Activated naive CD8-positive, alpha-beta T cell (primary cell): ENCODE results near the gene MYH7.

Source experiments
- H3K27ac Mint-ChIP-seq: one replicate; pipeline ENCODE4 v1.8.0; 2021; ENCODE audit warnings: mixed read lengths
- H3K27me3 Mint-ChIP-seq: one replicate; pipeline ENCODE4 v1.8.0; 2021; ENCODE audit warnings: mixed read lengths
- H3K36me3 Mint-ChIP-seq: one replicate; pipeline ENCODE4 v1.8.0; 2021; ENCODE audit warnings: mixed read lengths
- H3K4me1 Mint-ChIP-seq: one replicate; pipeline ENCODE4 v1.8.0; 2021; ENCODE audit warnings: low read depth, mixed read lengths
- H3K4me3 Mint-ChIP-seq: one replicate; pipeline ENCODE4 v1.8.0; 2021; ENCODE audit warnings: mild to moderate bottlenecking, mixed read lengths
- H3K9me3 Mint-ChIP-seq: one replicate; pipeline ENCODE4 v1.8.0; 2021; ENCODE audit warnings: low read depth, mixed read lengths

Gene MYH7

GRCh38 chr14:23382731-23383440 lies 52.6 kb downstream of the MYH7 start:
- Mint-ChIP-seq H3K27ac (no peak overlapping the region), H3K4me1 (no peaks in the 10 kb centered on the region)

GRCh38 chr14:23382276-23382675 lies 53.2 kb downstream of the MYH7 start:
- no peaks in the 10 kb centered on the region for H3K4me1 Mint-ChIP-seq
- H3K27me3 Mint-ChIP-seq, result peaks cover 2% of the 10 kb centered on the region

More at GRCh38 chr14:23382731-23383440, 52.6 kb downstream of the MYH7 start:
- no peaks in the 10 kb centered on the region for H3K9me3 Mint-ChIP-seq
- H3K4me3 Mint-ChIP-seq, result no peak overlapping the region
- H3K27me3 Mint-ChIP-seq, result peaks cover 2% of the 10 kb centered on the region
- H3K36me3 Mint-ChIP-seq, result no peaks in the 10 kb centered on the region

GRCh38 chr14:23381871-23382270 lies 53.6 kb downstream of the MYH7 start:
- no peak overlapping the region for H3K27ac Mint-ChIP-seq
- H3K27me3 Mint-ChIP-seq, result peaks cover 2% of the 10 kb centered on the region

More at GRCh38 chr14:23382276-23382675, 53.2 kb downstream of the MYH7 start:
- Mint-ChIP-seq H3K27ac (no peak overlapping the region), H3K9me3 (no peaks in the 10 kb centered on the region), H3K4me3 (no peak overlapping the region), H3K36me3 (no peaks in the 10 kb centered on the region)

GRCh38 chr14:23380976-23381375 lies 54.5 kb downstream of the MYH7 start:
- no peaks in the 10 kb centered on the region for H3K36me3 Mint-ChIP-seq
- H3K4me1 Mint-ChIP-seq, result no peaks in the 10 kb centered on the region
- H3K9me3 Mint-ChIP-seq, result no peaks in the 10 kb centered on the region
- peaks cover 2% of the 10 kb centered on the region for H3K27me3 Mint-ChIP-seq
- no peak overlapping the region for H3K4me3 Mint-ChIP-seq
- H3K27ac Mint-ChIP-seq, result no peak overlapping the region

More at GRCh38 chr14:23381871-23382270, 53.6 kb downstream of the MYH7 start:
- Mint-ChIP-seq H3K9me3 (no peaks in the 10 kb centered on the region), H3K4me1 (no peaks in the 10 kb centered on the region), H3K4me3 (no peak overlapping the region), H3K36me3 (no peaks in the 10 kb centered on the region)

GRCh38 chr14:23380197-23380914 lies 55.1 kb downstream of the MYH7 start:
- H3K27me3 Mint-ChIP-seq, result peaks cover 2% of the 10 kb centered on the region
- no peaks in the 10 kb centered on the region for H3K9me3 Mint-ChIP-seq
- H3K27ac Mint-ChIP-seq, result no peak overlapping the region
- H3K4me1 Mint-ChIP-seq, result no peaks in the 10 kb centered on the region
- no peak overlapping the region for H3K4me3 Mint-ChIP-seq
- H3K36me3 Mint-ChIP-seq, result no peaks in the 10 kb centered on the region

- Mint-ChIP-seq H3K36me3 (no peaks in the 10 kb centered on the region), H3K4me1 (no peaks in the 10 kb centered on the region), H3K27me3 (peaks cover 2% of the 10 kb centered on the region), H3K9me3 (no peaks in the 10 kb centered on the region), H3K27ac (no peak overlapping the region), H3K4me3 (no peak overlapping the region)
Observed at GRCh38 chr14:23379366-23380196, 55.9 kb downstream of the MYH7 start.

- no peak overlapping the region for H3K4me3 Mint-ChIP-seq
- H3K27ac Mint-ChIP-seq, result no peak overlapping the region
- H3K9me3 Mint-ChIP-seq, result no peaks in the 10 kb centered on the region
- H3K36me3 Mint-ChIP-seq, result no peaks in the 10 kb centered on the region
- peaks cover 2% of the 10 kb centered on the region for H3K27me3 Mint-ChIP-seq
- no peaks in the 10 kb centered on the region for H3K4me1 Mint-ChIP-seq
Observed at GRCh38 chr14:23378612-23379220, 56.7 kb downstream of the MYH7 start.

- H3K4me1 Mint-ChIP-seq, result no peaks in the 10 kb centered on the region
- H3K9me3 Mint-ChIP-seq, result no peaks in the 10 kb centered on the region
- no peak overlapping the region for H3K27ac Mint-ChIP-seq
- H3K27me3 Mint-ChIP-seq, result peaks cover 2% of the 10 kb centered on the region
- no peak overlapping the region for H3K4me3 Mint-ChIP-seq
- no peaks in the 10 kb centered on the region for H3K36me3 Mint-ChIP-seq
Observed at GRCh38 chr14:23377573-23378563, 57.6 kb downstream of the MYH7 start.

GRCh38 chr14:23377198-23377550 lies 58.3 kb downstream of the MYH7 start:
- Mint-ChIP-seq H3K4me1 (no peaks in the 10 kb centered on the region), H3K4me3 (no peak overlapping the region), H3K9me3 (no peaks in the 10 kb centered on the region), H3K27ac (no peak overlapping the region), H3K27me3 (peaks cover 2% of the 10 kb centered on the region), H3K36me3 (no peaks in the 10 kb centered on the region)

GRCh38 chr14:23376482-23377197 lies 58.8 kb downstream of the MYH7 start, which contains the start of gene CMTM5:
Gene CMTM5, plus strand, starts transcription at chr14:23377046. Its CDS starts 206 bp downstream, at chr14:23377252.
- no peak within 1 kb of the TSS for H3K27ac Mint-ChIP-seq
- H3K9me3 Mint-ChIP-seq, result no peaks in the 10 kb centered on the region
- H3K36me3 Mint-ChIP-seq, result no peaks in the 10 kb centered on the region
- no peak within 1 kb of the TSS for H3K4me3 Mint-ChIP-seq
- H3K27me3 Mint-ChIP-seq, result peaks cover 2% of the 10 kb centered on the region
- no peaks in the 10 kb centered on the region for H3K4me1 Mint-ChIP-seq

- H3K4me1 Mint-ChIP-seq, result no peaks in the 10 kb centered on the region
- H3K4me3 Mint-ChIP-seq, result no peak overlapping the region
- no peaks in the 10 kb centered on the region for H3K36me3 Mint-ChIP-seq
- H3K27ac Mint-ChIP-seq, result no peak overlapping the region
- H3K27me3 Mint-ChIP-seq, result peaks cover 2% of the 10 kb centered on the region
- H3K9me3 Mint-ChIP-seq, result no peaks in the 10 kb centered on the region
Observed at GRCh38 chr14:23375527-23376251, 59.8 kb downstream of the MYH7 start.

GRCh38 chr14:23373041-23373440 lies 62.4 kb downstream of the MYH7 start:
- H3K36me3 Mint-ChIP-seq, result no peaks in the 10 kb centered on the region

GRCh38 chr14:23372509-23372908 lies 63.0 kb downstream of the MYH7 start, which contains the start of gene IL25:
Gene IL25, plus strand, starts transcription at chr14:23372809.
- H3K36me3 Mint-ChIP-seq, result no peaks in the 10 kb centered on the region
- no peak within 1 kb of the TSS for H3K4me3 Mint-ChIP-seq
- no peaks in the 10 kb centered on the region for H3K9me3 Mint-ChIP-seq
- H3K4me1 Mint-ChIP-seq, result no peaks in the 10 kb centered on the region
- H3K27ac Mint-ChIP-seq, result no peak within 1 kb of the TSS
- no peaks in the 10 kb centered on the region for H3K27me3 Mint-ChIP-seq

More at GRCh38 chr14:23373041-23373440, 62.4 kb downstream of the MYH7 start:
- Mint-ChIP-seq H3K9me3 (no peaks in the 10 kb centered on the region), H3K4me3 (no peak overlapping the region), H3K27me3 (no peaks in the 10 kb centered on the region), H3K4me1 (no peaks in the 10 kb centered on the region), H3K27ac (no peak overlapping the region)
